IPS-18a (cell line): ENCODE results near the gene ANK2.

ENCODE experiments used
- H3K27ac ChIP-seq: one replicate; pipeline ENCODE4 v1.5.1; 2013; ENCODE audit warnings: low read length
- H3K27me3 ChIP-seq: one replicate; pipeline ENCODE4 v1.6.1; 2013; ENCODE audit warnings: mild to moderate bottlenecking, low read length; ENCODE audit not compliant: control insufficient read depth, insufficient read depth
- H3K36me3 ChIP-seq: one replicate; pipeline ENCODE4 v1.6.1; 2013; ENCODE audit warnings: low read depth, low read length; ENCODE audit not compliant: control insufficient read depth
- H3K4me1 ChIP-seq: one replicate; pipeline ENCODE4 v1.6.1; 2013; ENCODE audit warnings: low read depth, low read length; ENCODE audit not compliant: control insufficient read depth
- H3K4me3 ChIP-seq: one replicate; pipeline ENCODE4 v1.5.1; 2013; ENCODE audit warnings: low read length
- H3K9ac ChIP-seq: one replicate; pipeline ENCODE4 v1.6.1; 2013; ENCODE audit warnings: mild to moderate bottlenecking, low read length, moderate library complexity
- H3K9me3 ChIP-seq: one replicate; pipeline ENCODE4 v1.6.1; 2013; ENCODE audit warnings: low read depth, low read length; ENCODE audit not compliant: control insufficient read depth

Gene ANK2

GRCh38 chr4:113125418-113125817, 76.0 kb downstream of the ANK2 start:
- no peak overlapping the region for H3K27ac ChIP-seq
- H3K27me3 ChIP-seq, result no peaks in the 10 kb centered on the region
- no peaks in the 10 kb centered on the region for H3K9me3 ChIP-seq
- H3K9ac ChIP-seq, result no peak overlapping the region
- no peaks in the 10 kb centered on the region for H3K4me1 ChIP-seq
- no peak overlapping the region for H3K4me3 ChIP-seq
- H3K36me3 ChIP-seq, result no peaks in the 10 kb centered on the region

GRCh38 chr4:113131136-113131535, 81.7 kb downstream of the ANK2 start:
- no peaks in the 10 kb centered on the region for H3K36me3 ChIP-seq
- peaks cover 8% of the 10 kb centered on the region for H3K4me1 ChIP-seq
- no peaks in the 10 kb centered on the region for H3K27me3 ChIP-seq
- H3K9ac ChIP-seq, result no peak overlapping the region
- no peaks in the 10 kb centered on the region for H3K9me3 ChIP-seq
- H3K4me3 ChIP-seq, result no peak overlapping the region
- no peak overlapping the region for H3K27ac ChIP-seq

DNA sequence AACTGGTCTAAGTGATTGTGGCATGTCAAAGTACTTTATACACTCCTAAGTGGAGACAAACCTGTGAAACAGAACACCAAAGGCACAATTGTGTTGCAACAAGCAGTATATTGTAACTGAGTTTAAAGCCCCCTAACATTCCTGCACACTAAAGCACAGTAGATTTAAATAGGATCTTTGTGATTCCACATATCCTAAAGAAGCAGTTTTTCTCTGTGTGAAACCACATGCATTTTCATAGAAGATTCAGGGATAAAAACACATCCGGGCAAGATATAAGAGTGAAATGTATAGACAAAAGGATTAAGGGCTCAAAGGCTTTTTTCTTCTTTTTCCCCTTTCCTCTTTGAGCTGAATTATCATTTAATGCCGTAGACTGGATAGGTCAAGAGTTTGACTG, 82.2 kb downstream of the ANK2 start:
- no peaks in the 10 kb centered on the region for H3K27me3 ChIP-seq
- H3K27ac ChIP-seq, result no peak overlapping the region
- H3K9me3 ChIP-seq, result no peaks in the 10 kb centered on the region
- no peak overlapping the region for H3K9ac ChIP-seq
- no peak overlapping the region for H3K4me3 ChIP-seq
- H3K36me3 ChIP-seq, result no peaks in the 10 kb centered on the region
- H3K4me1 ChIP-seq, result peaks cover 8% of the 10 kb centered on the region

- H3K27ac ChIP-seq, result no peak overlapping the region
- H3K27me3 ChIP-seq, result no peaks in the 10 kb centered on the region
- H3K9me3 ChIP-seq, result no peaks in the 10 kb centered on the region
- H3K9ac ChIP-seq, result no peak overlapping the region
- H3K4me1 ChIP-seq, result peaks cover 43% of the 10 kb centered on the region
- H3K4me3 ChIP-seq, result no peak overlapping the region
- no peaks in the 10 kb centered on the region for H3K36me3 ChIP-seq
Measured at GRCh38 chr4:113141901-113142346, 92.5 kb downstream of the ANK2 start.

DNA sequence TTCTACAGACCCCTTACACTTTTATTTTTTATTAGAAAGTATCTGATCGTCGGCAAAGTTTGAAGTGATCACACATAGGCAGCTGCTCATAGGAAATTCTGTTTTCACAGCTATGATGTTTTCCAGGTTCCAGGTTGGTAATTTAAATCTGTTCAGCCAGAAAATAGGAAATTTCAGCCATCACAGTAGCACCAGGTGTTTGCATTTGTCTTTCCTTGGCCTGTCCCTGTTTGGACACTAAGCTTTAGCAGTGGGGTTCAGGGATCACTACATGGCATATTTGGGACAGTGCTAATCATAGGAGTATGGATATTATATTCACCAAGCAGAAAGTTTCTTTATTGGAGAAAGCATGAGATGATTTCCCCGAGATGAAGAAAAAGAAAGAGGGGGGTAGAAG, 92.9 kb downstream of the ANK2 start:
- H3K27ac ChIP-seq, result no peak overlapping the region
- H3K4me3 ChIP-seq, result no peak overlapping the region
- peaks cover 47% of the 10 kb centered on the region for H3K4me1 ChIP-seq
- no peaks in the 10 kb centered on the region for H3K9me3 ChIP-seq
- no peaks in the 10 kb centered on the region for H3K27me3 ChIP-seq
- H3K36me3 ChIP-seq, result no peaks in the 10 kb centered on the region
- H3K9ac ChIP-seq, result no peak overlapping the region

- H3K4me1 ChIP-seq, result peaks cover 64% of the 10 kb centered on the region
- H3K36me3 ChIP-seq, result no peaks in the 10 kb centered on the region
- no peaks in the 10 kb centered on the region for H3K9me3 ChIP-seq
- no peak overlapping the region for H3K4me3 ChIP-seq
- H3K27ac ChIP-seq, result peak overlapping the region; percentile 70
- H3K9ac ChIP-seq, result peak overlapping the region; percentile 19
- no peaks in the 10 kb centered on the region for H3K27me3 ChIP-seq
Measured at GRCh38 chr4:113144091-113144490, 94.6 kb downstream of the ANK2 start.

GRCh38 chr4:113145147-113145518, 95.7 kb downstream of the ANK2 start:
- H3K9ac ChIP-seq, result no peak overlapping the region
- H3K27ac ChIP-seq, result no peak overlapping the region
- H3K9me3 ChIP-seq, result no peaks in the 10 kb centered on the region
- H3K36me3 ChIP-seq, result no peaks in the 10 kb centered on the region
- peaks cover 64% of the 10 kb centered on the region for H3K4me1 ChIP-seq
- no peaks in the 10 kb centered on the region for H3K27me3 ChIP-seq
- peak overlapping the region; percentile 20 for H3K4me3 ChIP-seq

GRCh38 chr4:113145519-113146291, 96.3 kb downstream of the ANK2 start:
- H3K4me3 ChIP-seq, result peak overlapping the region; percentile 20
- no peak overlapping the region for H3K27ac ChIP-seq
- peaks cover 64% of the 10 kb centered on the region for H3K4me1 ChIP-seq

DNA sequence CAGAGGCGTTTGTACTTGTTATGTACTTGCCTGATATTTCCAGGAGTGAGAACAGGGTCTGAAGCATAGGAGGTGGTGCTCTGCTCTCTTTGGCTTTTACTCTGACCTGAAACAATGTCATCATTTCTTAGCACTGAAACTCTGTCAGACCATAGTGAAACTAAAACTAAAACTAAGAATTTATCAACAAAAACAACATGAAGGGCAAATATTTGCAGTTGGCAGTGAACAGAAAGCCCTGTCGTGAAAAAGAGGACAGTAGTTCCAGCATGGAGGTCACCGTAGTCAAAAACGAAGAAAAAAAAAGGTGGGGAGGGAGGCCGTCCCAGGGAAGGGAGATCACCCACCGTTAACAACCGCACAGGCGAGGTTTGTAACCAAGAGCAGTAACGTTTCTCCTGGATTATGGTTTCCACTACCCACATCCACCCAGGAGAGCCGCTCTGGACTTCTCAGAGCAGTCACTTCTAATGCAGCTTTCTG, 97.5 kb downstream of the ANK2 start:
- Histone ChIP-seq H3K4me3 (peak overlapping the region; percentile 34), H3K9ac (peak overlapping the region; percentile 19), H3K4me1 (peaks cover 60% of the 10 kb centered on the region), H3K27ac (peak overlapping the region; percentile 48), H3K9me3 (no peaks in the 10 kb centered on the region), H3K27me3 (no peaks in the 10 kb centered on the region), H3K36me3 (no peaks in the 10 kb centered on the region)

More at GRCh38 chr4:113145519-113146291, 96.3 kb downstream of the ANK2 start:
- Histone ChIP-seq H3K9me3 (no peaks in the 10 kb centered on the region), H3K9ac (no peak overlapping the region), H3K27me3 (no peaks in the 10 kb centered on the region), H3K36me3 (no peaks in the 10 kb centered on the region)

GRCh38 chr4:113147498-113148111, 98.2 kb downstream of the ANK2 start:
- Histone ChIP-seq H3K9ac (no peak overlapping the region), H3K27me3 (no peaks in the 10 kb centered on the region), H3K36me3 (no peaks in the 10 kb centered on the region), H3K9me3 (no peaks in the 10 kb centered on the region), H3K4me1 (peaks cover 60% of the 10 kb centered on the region), H3K27ac (peak overlapping the region; percentile 48), H3K4me3 (peak overlapping the region; percentile 34)

DNA sequence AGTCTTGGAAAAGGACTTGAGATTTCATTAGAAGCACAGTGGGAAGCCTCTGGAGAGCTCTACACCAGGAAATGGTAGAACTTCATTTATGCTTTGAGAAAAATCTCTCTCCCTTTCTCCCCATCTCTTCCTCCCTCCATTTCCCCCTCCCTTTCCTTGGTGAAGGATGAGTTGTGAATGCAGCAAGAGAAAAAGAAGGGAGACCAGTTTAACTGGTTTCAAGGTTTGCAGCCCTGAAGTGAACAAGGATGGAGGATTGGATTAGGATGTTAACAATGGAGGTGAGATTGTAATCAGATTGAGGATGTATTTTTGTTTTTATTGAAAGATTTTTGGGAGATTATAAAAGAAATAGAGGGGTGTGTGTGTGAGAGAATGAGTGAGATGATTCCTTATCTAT, 99.5 kb downstream of the ANK2 start:
- no peaks in the 10 kb centered on the region for H3K36me3 ChIP-seq
- no peak overlapping the region for H3K4me3 ChIP-seq
- no peaks in the 10 kb centered on the region for H3K27me3 ChIP-seq
- H3K9ac ChIP-seq, result no peak overlapping the region
- no peak overlapping the region for H3K27ac ChIP-seq
- H3K9me3 ChIP-seq, result no peaks in the 10 kb centered on the region
- H3K4me1 ChIP-seq, result peaks cover 47% of the 10 kb centered on the region
